Measurements from ENCODE around the gene PRPF8. TPM values are rescaled to one million over a fixed set of nuclear protein-coding genes. Genes with fewer than 3 reads are reported as not detected.

The PRPF8 gene
- total RNA-seq, 1 donor from 2014 or later = 202 TPM

DNA sequence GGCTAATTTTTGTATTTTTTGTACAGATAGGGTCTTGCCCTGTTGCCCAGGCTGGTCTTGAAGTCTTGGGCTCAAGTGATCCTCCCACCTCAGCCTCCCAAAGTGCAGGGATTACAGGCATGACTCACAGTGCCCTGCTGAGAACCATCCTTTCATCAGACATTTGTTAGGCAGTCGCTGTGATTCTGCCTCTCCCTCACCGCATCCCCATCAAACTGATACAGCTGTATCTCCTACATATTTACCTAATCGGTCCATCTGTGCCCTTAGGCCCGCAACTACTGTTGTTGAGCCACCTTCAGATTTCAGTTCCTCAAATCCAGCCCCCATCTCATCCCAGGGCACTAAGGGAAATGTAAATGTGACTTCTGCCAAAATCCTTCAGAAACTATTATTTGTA lies 54.0 kb downstream of the PRPF8 start:
- Histone ChIP-seq H3K79me2 (ENCODE audit: insufficient read depth, low read length) (no peaks in the 10 kb centered on the region), H3K4me3 (ENCODE audit: insufficient read depth, low read depth, low read length) (no peak overlapping the region), H3K36me3 (ENCODE audit: insufficient read depth, low read length) (no peaks in the 10 kb centered on the region), H3K27ac (ENCODE audit: low read depth, low read length) (no peak overlapping the region), H3K4me2 (ENCODE audit: low read length) (no peak overlapping the region), H3K27me3 (ENCODE audit: insufficient read depth, low read length) (no peaks in the 10 kb centered on the region), H4K20me1 (ENCODE audit: insufficient read depth, low read length) (peaks cover 11% of the 10 kb centered on the region), H2AFZ (ENCODE audit: low read depth, low read length) (no peak overlapping the region), H3K4me1 (ENCODE audit: insufficient read depth, low read length) (peaks cover 9% of the 10 kb centered on the region), H3K9me3 (ENCODE audit: insufficient read depth, low read depth, low read length) (no peaks in the 10 kb centered on the region), H3K9ac (ENCODE audit: low read length) (no peak overlapping the region)
- Mint-ChIP-seq H3K36me3 (ENCODE audit: low read depth, unreplicated experiment) (no peaks in the 10 kb centered on the region), H3K9me3 (ENCODE audit: unreplicated experiment) (no peaks in the 10 kb centered on the region), H3K27me3 (ENCODE audit: low read depth, unreplicated experiment) (peaks cover 8% of the 10 kb centered on the region), H3K4me3 (ENCODE audit: unreplicated experiment) (peak overlapping the region; percentile 82), H3K27ac (ENCODE audit: unreplicated experiment) (no peak overlapping the region), H3K4me1 (ENCODE audit: low read depth, unreplicated experiment) (peaks cover 5% of the 10 kb centered on the region)
- FAIRE-seq (no peak), DNase-seq (ENCODE audit: low read depth) (no peak)
- TF ChIP-seq, protein P1, sequence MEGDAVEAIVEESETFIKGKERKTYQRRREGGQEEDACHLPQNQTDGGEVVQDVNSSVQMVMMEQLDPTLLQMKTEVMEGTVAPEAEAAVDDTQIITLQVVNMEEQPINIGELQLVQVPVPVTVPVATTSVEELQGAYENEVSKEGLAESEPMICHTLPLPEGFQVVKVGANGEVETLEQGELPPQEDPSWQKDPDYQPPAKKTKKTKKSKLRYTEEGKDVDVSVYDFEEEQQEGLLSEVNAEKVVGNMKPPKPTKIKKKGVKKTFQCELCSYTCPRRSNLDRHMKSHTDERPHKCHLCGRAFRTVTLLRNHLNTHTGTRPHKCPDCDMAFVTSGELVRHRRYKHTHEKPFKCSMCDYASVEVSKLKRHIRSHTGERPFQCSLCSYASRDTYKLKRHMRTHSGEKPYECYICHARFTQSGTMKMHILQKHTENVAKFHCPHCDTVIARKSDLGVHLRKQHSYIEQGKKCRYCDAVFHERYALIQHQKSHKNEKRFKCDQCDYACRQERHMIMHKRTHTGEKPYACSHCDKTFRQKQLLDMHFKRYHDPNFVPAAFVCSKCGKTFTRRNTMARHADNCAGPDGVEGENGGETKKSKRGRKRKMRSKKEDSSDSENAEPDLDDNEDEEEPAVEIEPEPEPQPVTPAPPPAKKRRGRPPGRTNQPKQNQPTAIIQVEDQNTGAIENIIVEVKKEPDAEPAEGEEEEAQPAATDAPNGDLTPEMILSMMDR (IDR thresholded peaks at IDR 0.05; ENCODE audit: insufficient read depth, low read depth, low read length) = no peak
- no peak for TF ChIP-seq EZH2 (IDR thresholded peaks at IDR 0.05; ENCODE audit: insufficient read depth, low read length)

DNA sequence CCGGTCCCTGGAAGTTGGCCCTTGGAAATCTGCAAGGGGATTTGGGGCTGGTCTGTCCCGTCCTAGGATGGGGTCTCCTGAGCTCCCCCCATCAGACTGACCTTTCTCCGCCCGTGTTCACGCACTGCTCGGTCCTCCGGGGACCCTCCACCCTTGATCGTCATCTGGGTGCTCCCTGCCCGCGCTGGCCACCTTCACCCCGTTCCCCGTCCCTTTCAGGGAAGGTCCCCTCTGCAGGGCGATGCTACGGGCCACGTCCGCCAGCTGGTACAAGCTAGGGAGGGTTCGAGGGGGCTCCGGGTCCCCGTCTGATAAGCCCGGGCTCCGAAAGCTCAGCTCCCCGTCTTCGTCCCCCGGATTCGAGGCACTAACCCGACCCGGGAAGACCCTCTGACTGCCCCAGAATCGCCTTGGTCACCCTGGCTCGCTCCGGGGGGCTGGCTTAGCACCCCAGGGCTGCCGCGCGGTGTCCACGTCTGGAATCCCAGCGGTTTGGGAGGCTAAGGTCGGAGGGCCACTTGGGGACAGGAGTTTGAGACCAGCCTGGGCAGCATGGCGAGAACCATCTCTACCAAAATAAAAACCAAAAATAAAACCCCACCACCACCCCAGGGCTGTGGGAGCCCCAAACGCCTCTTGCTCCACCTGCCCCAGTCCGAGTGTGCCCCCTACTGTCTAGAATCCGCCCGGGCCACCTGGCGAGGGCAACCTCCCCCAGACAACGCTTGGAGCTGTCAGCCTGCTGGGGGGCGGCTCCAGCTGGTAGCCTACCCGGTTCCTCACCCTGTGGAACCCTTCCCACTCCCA lies 55.0 kb downstream of the PRPF8 start:
- Histone ChIP-seq H3K27ac (ENCODE audit: low read depth, low read length) (no peak overlapping the region), H3K4me1 (ENCODE audit: insufficient read depth, low read length) (peaks cover 9% of the 10 kb centered on the region), H3K4me3 (ENCODE audit: insufficient read depth, low read depth, low read length) (peak overlapping the region; percentile 83), H3K27me3 (ENCODE audit: insufficient read depth, low read length) (no peaks in the 10 kb centered on the region), H3K9me3 (ENCODE audit: insufficient read depth, low read depth, low read length) (no peaks in the 10 kb centered on the region), H3K9ac (ENCODE audit: low read length) (peak overlapping the region; percentile 88), H3K79me2 (ENCODE audit: insufficient read depth, low read length) (no peaks in the 10 kb centered on the region), H3K36me3 (ENCODE audit: insufficient read depth, low read length) (no peaks in the 10 kb centered on the region), H2AFZ (ENCODE audit: low read depth, low read length) (peak overlapping the region; percentile 99), H4K20me1 (ENCODE audit: insufficient read depth, low read length) (peaks cover 18% of the 10 kb centered on the region), H3K4me2 (ENCODE audit: low read length) (peak overlapping the region; percentile 100)
- peak overlapping the region; percentile 58 for H3K27ac Mint-ChIP-seq (ENCODE audit: unreplicated experiment)
- H3K4me1 Mint-ChIP-seq (ENCODE audit: low read depth, unreplicated experiment) = peaks cover 9% of the 10 kb centered on the region
- DNase-seq (ENCODE audit: low read depth) (no peak), FAIRE-seq (no peak)
- peaks cover 8% of the 10 kb centered on the region for H3K27me3 Mint-ChIP-seq (ENCODE audit: low read depth, unreplicated experiment)
- TF ChIP-seq EZH2 (IDR thresholded peaks at IDR 0.05; ENCODE audit: insufficient read depth, low read length) = no peak
- TF ChIP-seq, protein P1 (IDR thresholded peaks at IDR 0.05; ENCODE audit: insufficient read depth, low read depth, low read length) = peak; percentile 31
- H3K36me3 Mint-ChIP-seq (ENCODE audit: low read depth, unreplicated experiment) = no peaks in the 10 kb centered on the region
- peak overlapping the region; percentile 82 for H3K4me3 Mint-ChIP-seq (ENCODE audit: unreplicated experiment)
- H3K9me3 Mint-ChIP-seq (ENCODE audit: unreplicated experiment) = no peaks in the 10 kb centered on the region

Measured in astrocyte (in vitro differentiated cells and primary cell).